Thymus (tissue), 11 donors: ENCODE results near the gene CATSPER3. TPM values are rescaled to one million over a fixed set of nuclear protein-coding genes. Genes with fewer than 3 reads are reported as not detected.

Experiments
- DNase-seq, 9 donors: peaks; one replicate each; pipeline ENCODE4 v3.0.0-alpha.2; 2013; ENCODE audit warnings: low spot score in 9 of 9, low read depth in 6 of 9, missing footprints in 1 of 9
- H3K27ac ChIP-seq, 2 donors: one replicate each; pipeline ENCODE4 v1.5.1; 2013; ENCODE audit warnings: control low read depth in 1 of 2, low read depth in 1 of 2, low read length in 1 of 2, mild to moderate bottlenecking in 1 of 2, moderate library complexity in 1 of 2
- H3K27me3 ChIP-seq, 2 donors: one replicate each; pipeline ENCODE4 v1.5.1; 2013; ENCODE audit warnings: low read length in 1 of 2; ENCODE audit not compliant: control insufficient read depth in 2 of 2, insufficient read depth in 1 of 2
- H3K36me3 ChIP-seq, 2 donors: one replicate each; pipeline ENCODE4 v1.5.1; 2013; ENCODE audit warnings: low read length in 1 of 2, mild to moderate bottlenecking in 1 of 2, moderate library complexity in 1 of 2; ENCODE audit not compliant: control insufficient read depth in 2 of 2, insufficient read depth in 2 of 2
- H3K4me1 ChIP-seq, 2 donors: one replicate each; pipeline ENCODE4 v1.5.1; 2013; ENCODE audit warnings: low read length in 2 of 2; ENCODE audit not compliant: control insufficient read depth in 2 of 2, insufficient read depth in 2 of 2
- H3K4me3 ChIP-seq, 2 donors: one replicate each; pipeline ENCODE4 v1.5.1; 2013; ENCODE audit warnings: low read length in 2 of 2, control low read depth in 1 of 2, mild to moderate bottlenecking in 1 of 2
- H3K9me3 ChIP-seq, 2 donors: one replicate each; pipeline ENCODE4 v1.5.1; 2013; ENCODE audit warnings: low read length in 1 of 2, mild to moderate bottlenecking in 1 of 2; ENCODE audit not compliant: control insufficient read depth in 2 of 2, insufficient read depth in 1 of 2
- WGBS: extraction: QIAGEN DNeasy Blood & Tissue Kit; methylation state at CpG from one replicate; pipeline ENCODE4 v1.1.7; 2013; 5-methylcytosine and 5-hydroxymethylcytosine counted together
- polyA plus RNA-seq: library from polyadenylated mRNA; stranded (reverse); fragments of 200-250 nt; gene quantifications from one replicate; pipeline ENCODE4 v1.2.3, GENCODE V29; 2013
- total RNA-seq: library from RNA; stranded (reverse); fragments of 120-200 nt; gene quantifications from one replicate; pipeline ENCODE4 v1.2.4, GENCODE V29; 2013
- donor health status: healthy.

The CATSPER3 gene
- total and polyA plus RNA-seq, 2 donors, result 0.19 to 1.3 TPM

DNA sequence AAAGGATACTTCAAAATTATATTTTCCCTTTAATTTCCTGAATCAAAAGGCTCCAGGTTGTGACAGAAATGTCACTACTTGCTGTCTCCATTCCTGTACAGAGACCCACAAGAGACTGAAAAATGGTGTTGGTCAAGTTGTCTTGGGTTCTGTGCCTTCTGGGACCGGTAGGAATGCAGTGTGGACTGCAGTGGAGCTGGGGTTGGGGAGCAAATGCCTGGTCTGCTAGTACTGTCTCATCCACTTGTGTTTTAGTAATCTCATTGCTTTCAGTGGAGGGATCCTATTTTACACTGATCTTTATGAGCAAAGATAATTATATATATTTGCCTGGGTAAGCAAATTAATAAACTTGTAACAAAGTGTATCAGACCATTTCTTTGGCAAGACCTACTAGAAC, 24.2 kb upstream of the CATSPER3 start:
- H3K4me3 ChIP-seq, result no peak overlapping the region
- no peaks in the 10 kb centered on the region for H3K4me1 ChIP-seq
- H3K27me3 ChIP-seq, result no peaks in the 10 kb centered on the region
- no peak for DNase-seq
- H3K27ac ChIP-seq, result no peak overlapping the region
- WGBS, result 88% methylated on average over 1 of the region's 1 CpG
- no peaks in the 10 kb centered on the region for H3K9me3 ChIP-seq
- peaks cover 5 to 9% of the 10 kb centered on the region in 2 donors for H3K36me3 ChIP-seq

DNA sequence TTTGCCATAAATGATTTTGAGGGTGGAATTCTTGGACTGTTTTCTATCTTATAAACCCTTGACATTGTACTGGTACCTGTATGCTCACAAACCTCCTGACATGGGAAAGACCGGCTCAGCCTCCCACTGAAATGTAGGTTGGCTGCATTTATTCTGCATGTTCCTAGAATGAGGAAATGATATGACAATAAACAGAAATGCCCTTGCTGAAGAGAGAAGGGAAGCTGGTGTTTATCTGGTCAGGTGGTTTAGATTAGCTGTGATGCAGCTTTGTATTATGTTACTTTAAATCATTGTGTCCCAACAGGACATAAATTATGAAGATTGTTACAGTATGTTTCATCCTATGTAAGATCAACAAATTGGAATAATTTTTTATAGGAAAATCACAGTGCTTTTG, 23.1 kb upstream of the CATSPER3 start:
- H3K36me3 ChIP-seq, result peaks cover 5 to 9% of the 10 kb centered on the region in 2 donors
- WGBS, result 93% methylated on average over 1 of the region's 1 CpG
- H3K27me3 ChIP-seq, result no peaks in the 10 kb centered on the region
- H3K9me3 ChIP-seq, result no peaks in the 10 kb centered on the region
- no peak overlapping the region for H3K4me3 ChIP-seq
- no peak overlapping the region for H3K27ac ChIP-seq
- no peaks in the 10 kb centered on the region for H3K4me1 ChIP-seq
- no peak for DNase-seq

DNA sequence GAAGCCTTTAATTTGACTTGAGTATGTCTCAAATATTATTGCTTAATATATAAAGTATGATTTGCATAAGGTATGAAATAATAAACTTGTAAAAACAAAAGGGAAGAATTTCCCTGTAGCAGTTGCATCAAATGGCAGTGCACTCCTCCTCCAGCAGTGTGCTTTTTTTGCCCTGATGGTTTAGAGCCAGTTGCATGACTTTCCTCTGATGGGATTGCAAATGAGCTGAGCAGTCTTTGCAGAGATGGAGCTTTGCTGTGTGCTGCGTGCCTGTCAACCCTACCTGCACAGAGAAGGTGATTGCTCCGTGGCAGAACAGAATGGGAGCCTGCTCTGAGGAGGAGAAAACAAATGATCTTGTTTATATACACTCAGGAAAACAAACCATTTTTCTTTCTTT, 22.7 kb upstream of the CATSPER3 start:
- Histone ChIP-seq H3K9me3 (no peaks in the 10 kb centered on the region), H3K27me3 (no peaks in the 10 kb centered on the region), H3K4me3 (no peak overlapping the region), H3K27ac (no peak overlapping the region), H3K4me1 (no peaks in the 10 kb centered on the region), H3K36me3 (peaks cover 2 to 5% of the 10 kb centered on the region in 2 donors)
- WGBS, result 96% methylated on average over 2 of the region's 2 CpGs
- no peak for DNase-seq

DNA sequence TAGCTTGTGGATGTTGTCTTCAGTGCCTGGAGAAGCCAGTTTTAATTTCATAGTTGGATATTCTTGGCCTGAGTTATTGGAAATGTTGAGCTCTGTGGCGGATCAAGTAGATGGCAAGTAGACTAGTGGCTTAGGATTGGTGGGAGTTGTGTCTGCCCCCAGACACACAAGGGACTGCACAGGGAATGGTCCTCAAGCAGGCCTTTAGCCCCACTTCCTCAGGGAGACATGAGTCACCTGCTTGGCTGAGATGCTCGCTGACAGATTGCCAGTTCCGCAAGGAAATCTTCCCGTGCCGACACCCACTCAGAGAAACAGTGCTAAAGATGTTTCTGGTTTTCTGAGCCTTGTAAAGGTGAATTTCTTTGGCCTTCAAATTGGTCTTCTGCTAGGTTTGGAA, 18.8 kb upstream of the CATSPER3 start:
- no peaks in the 10 kb centered on the region for H3K4me1 ChIP-seq
- H3K36me3 ChIP-seq, result no peaks in the 10 kb centered on the region
- DNase-seq, result no peak
- WGBS, result 95% methylated on average over 5 of the region's 5 CpGs
- H3K9me3 ChIP-seq, result peaks cover 0 to 7% of the 10 kb centered on the region in 2 donors
- no peak overlapping the region for H3K4me3 ChIP-seq
- no peaks in the 10 kb centered on the region for H3K27me3 ChIP-seq
- H3K27ac ChIP-seq, result no peak overlapping the region

DNA sequence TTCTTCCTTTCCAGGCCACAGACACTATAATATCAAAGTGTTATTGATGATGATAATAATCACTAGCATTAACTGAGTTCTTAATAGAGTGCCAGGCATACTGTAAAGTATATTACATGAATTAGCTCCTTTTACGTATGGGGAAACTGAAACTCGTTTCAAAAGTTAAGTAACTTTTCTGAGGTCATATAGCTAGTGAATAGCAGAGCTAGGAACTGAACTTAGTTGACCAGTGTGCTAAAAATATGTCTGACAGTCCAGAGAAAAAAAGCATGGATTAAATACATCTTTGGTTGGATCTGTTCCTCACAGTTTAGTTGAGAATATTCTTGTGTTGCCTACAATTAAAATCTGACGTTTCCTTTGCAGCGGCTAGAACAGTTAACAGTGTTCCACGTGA, 18.4 kb upstream of the CATSPER3 start:
- 99% methylated on average over 5 of the region's 5 CpGs for WGBS
- Histone ChIP-seq H3K4me3 (no peak overlapping the region), H3K36me3 (no peaks in the 10 kb centered on the region), H3K9me3 (peaks cover 0 to 9% of the 10 kb centered on the region in 2 donors), H3K4me1 (no peaks in the 10 kb centered on the region), H3K27ac (no peak overlapping the region), H3K27me3 (no peaks in the 10 kb centered on the region)
- no peak for DNase-seq

DNA sequence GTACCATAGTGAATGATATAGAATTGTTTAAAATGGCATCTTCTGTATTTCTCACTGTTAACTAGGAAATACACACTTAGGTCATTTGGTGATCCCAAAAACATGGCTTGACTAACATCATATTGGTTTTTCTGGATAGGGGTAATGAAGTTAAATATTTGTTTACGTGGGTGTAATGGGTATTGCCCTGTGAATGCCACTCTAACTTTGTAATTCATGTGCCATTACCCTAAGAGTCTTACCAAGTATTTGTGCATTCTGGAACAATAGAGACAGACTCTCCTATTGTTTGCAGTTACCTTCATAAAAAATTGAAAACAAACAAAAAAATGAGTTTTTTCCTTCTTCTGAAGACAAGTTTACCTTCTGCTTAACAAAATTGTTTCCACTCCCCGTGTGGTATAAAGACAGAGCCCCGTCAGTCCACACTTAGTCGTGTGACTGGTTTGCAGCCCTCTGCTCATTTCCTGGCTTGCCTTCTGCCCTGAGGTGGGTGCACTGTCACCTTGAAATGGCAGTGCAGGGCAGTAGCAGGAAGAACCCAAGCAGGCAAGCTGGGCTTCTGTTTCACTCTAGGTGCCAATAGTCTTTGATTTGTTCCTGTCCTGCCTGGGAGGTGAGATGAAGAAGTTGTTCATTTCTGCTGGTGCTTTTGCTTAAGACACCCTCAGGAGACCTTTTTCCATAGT, 9.6 kb upstream of the CATSPER3 start:
- 92% methylated on average over 4 of the region's 4 CpGs for WGBS
- DNase-seq, result peak in 1 of 9 donors; percentile 3
- H3K9me3 ChIP-seq, result peaks cover 0 to 14% of the 10 kb centered on the region in 2 donors
- H3K4me1 ChIP-seq, result no peaks in the 10 kb centered on the region
- no peaks in the 10 kb centered on the region for H3K27me3 ChIP-seq
- H3K4me3 ChIP-seq, result no peak overlapping the region
- H3K27ac ChIP-seq, result no peak overlapping the region
- H3K36me3 ChIP-seq, result peaks cover 0 to 6% of the 10 kb centered on the region in 2 donors

DNA sequence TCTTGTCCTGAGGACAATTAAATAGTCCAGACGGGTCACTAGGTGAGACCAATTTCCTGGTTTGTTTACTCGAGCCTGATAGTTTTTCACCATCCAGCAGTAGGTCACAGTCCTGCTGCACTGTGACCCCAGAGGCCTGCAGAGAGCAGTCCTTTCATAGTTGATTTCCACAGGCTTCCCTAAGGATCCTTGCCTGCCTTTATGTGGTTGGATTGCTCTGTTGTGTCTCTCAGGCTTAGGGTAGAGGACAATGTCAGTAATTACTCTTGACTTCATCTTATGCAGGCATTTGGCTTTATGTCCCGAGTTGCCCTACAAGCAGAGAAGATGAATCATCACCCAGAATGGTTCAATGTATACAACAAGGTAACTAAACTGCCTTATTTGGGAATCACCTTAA, 9.0 kb upstream of the CATSPER3 start:
- Histone ChIP-seq H3K9me3 (peaks cover 0 to 9% of the 10 kb centered on the region in 2 donors), H3K36me3 (peaks cover 0 to 6% of the 10 kb centered on the region in 2 donors), H3K27me3 (no peaks in the 10 kb centered on the region), H3K27ac (no peak overlapping the region), H3K4me3 (no peak overlapping the region), H3K4me1 (peaks cover 0 to under 1% of the 10 kb centered on the region in 2 donors)
- 96% methylated on average over 3 of the region's 3 CpGs for WGBS
- DNase-seq, result no peak

DNA sequence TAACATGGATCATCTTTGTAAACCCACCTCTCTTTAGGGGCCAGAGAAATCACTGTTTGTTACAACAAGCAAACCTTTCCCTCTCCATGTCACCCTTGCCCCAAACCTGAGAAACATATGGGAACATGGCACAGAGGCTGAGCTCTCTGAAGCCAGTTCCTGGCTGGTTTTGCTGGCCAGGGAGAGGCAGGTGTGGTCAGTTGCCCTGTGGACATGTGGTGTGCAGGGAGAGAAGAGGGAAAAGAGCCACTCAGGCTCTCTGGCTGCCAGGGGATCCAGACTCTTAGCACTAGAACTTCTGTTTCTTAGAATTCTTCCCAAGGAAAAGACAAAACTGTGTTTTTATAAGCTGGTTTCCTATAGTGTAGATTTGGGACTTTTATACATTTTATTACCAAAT, 4.6 kb upstream of the CATSPER3 start:
- H3K9me3 ChIP-seq, result no peaks in the 10 kb centered on the region
- H3K36me3 ChIP-seq, result peaks cover 2 to 6% of the 10 kb centered on the region in 2 donors
- H3K4me1 ChIP-seq, result peaks cover 0 to 16% of the 10 kb centered on the region in 2 donors
- H3K27me3 ChIP-seq, result no peaks in the 10 kb centered on the region
- no peak overlapping the region for H3K4me3 ChIP-seq
- no peak for DNase-seq
- no peak overlapping the region for H3K27ac ChIP-seq

DNA sequence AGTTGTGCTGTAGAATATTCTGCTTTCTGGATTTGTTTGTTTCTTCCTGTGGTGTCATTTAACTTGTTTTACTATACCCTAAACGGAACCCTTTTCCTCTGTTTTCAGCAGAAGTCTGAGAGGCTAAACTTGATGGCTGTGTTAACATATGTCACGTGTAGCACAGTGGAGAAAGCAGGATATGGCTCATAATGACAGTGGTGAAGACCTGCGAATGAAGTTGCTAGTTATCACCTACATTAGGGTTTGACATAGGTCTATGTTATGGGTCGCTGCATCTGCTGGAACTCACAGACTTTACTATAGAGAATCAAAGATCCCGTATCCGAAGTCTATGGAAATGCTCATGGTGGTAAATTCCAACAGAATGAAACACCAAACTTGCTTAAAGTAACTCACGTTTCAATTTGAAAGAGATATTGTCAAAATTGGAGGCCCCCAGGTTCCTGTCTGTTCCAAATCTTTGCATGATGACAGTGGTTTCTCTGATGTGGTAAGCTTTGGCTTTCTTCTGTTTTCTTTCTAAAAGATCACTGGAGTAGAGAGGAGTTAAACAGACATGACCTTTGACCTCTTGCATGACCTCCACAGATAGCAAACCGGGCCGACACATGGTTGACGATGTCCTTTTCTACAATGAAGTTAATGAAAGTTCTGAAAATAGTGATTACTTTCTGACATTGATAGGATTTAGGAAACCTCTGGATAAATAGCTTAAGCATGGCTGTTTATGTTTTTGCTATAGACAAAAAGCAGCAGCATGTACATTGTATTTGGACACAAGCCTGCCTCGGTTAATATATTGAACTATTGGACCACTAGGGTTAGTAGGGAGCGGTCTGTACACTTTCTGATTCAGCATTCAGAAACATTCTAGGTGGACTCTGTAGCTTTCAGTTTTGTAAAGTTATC, 3.1 kb upstream of the CATSPER3 start:
- H3K4me1 ChIP-seq, result peaks cover 0 to 16% of the 10 kb centered on the region in 2 donors
- peak in 7 of 9 donors; percentile 28 to 79 (median 44) for DNase-seq
- H3K36me3 ChIP-seq, result peaks cover 2 to 6% of the 10 kb centered on the region in 2 donors
- no peak overlapping the region for H3K27ac ChIP-seq
- H3K4me3 ChIP-seq, result no peak overlapping the region
- H3K9me3 ChIP-seq, result no peaks in the 10 kb centered on the region
- no peaks in the 10 kb centered on the region for H3K27me3 ChIP-seq
- WGBS, result 81% methylated on average over 12 of the region's 12 CpGs
